Activated T-cell treated with anti-CD3 and anti-CD28 coated beads, Interleukin-2, amount 50 U/mL, for 1 hour (primary cell): ENCODE results near the gene SF3B2.
A peak's percentile ranks its signal among the peaks of the same experiment; 100 is the strongest.

Experiments
- DNase-seq: peaks from one replicate; pipeline ENCODE4 v3.0.0-alpha.2; 2020

The SF3B2 gene

GRCh38 chr11:66051371-66051765, 796 bp upstream of the SF3B2 start:
- no peak for DNase-seq

- DNase-seq: no peak
These were observed 459 bp downstream of the SF3B2 start for GRCh38 chr11:66052664-66052982.

GRCh38 chr11:66055021-66055420, 2.9 kb downstream of the SF3B2 start:
- DNase-seq: no peak

GRCh38 chr11:66056501-66056900, 4.3 kb downstream of the SF3B2 start:
- no peak for DNase-seq

- DNase-seq: no peak
These were observed 8.0 kb downstream of the SF3B2 start for GRCh38 chr11:66059966-66060680.

- no peak for DNase-seq
These were observed 9.1 kb downstream of the SF3B2 start for GRCh38 chr11:66061268-66061667.

GRCh38 chr11:66062408-66062807, 10.2 kb downstream of the SF3B2 start:
- DNase-seq: no peak

GRCh38 chr11:66063900-66064299, 11.7 kb downstream of the SF3B2 start:
- no peak for DNase-seq

- DNase-seq: no peak
These were observed 12.4 kb downstream of the SF3B2 start for GRCh38 chr11:66064571-66064970.

GRCh38 chr11:66066751-66067150, 14.6 kb downstream of the SF3B2 start:
- DNase-seq: peak; percentile 12

GRCh38 chr11:66067640-66068039, 15.5 kb downstream of the SF3B2 start:
- DNase-seq: no peak

GRCh38 chr11:66068154-66068821, 16.1 kb downstream of the SF3B2 start:
- peak; percentile 78 for DNase-seq

- peak; percentile 54 for DNase-seq
These were observed 17.0 kb downstream of the SF3B2 start for GRCh38 chr11:66068923-66069714.

GRCh38 chr11:66069715-66070603, 17.8 kb downstream of the SF3B2 start, which contains the start of gene PACS1:
Gene PACS1 (plus strand): TSS chr11:66070272. CDS start chr11:66070487, 215 bp downstream.
- peak; percentile 85 for DNase-seq

- DNase-seq: peak; percentile 46
These were observed 18.6 kb downstream of the SF3B2 start for GRCh38 chr11:66070604-66071380.

GRCh38 chr11:66071381-66071801, 19.2 kb downstream of the SF3B2 start:
- DNase-seq: no peak

- no peak for DNase-seq
These were observed 19.9 kb downstream of the SF3B2 start for GRCh38 chr11:66072081-66072480.

- DNase-seq: no peak
These were observed 20.4 kb downstream of the SF3B2 start for GRCh38 chr11:66072518-66072917.

- DNase-seq: no peak
These were observed 21.5 kb downstream of the SF3B2 start for GRCh38 chr11:66073669-66074068.

- DNase-seq: no peak
These were observed 23.1 kb downstream of the SF3B2 start for GRCh38 chr11:66075273-66075672.

- no peak for DNase-seq
These were observed 24.4 kb downstream of the SF3B2 start for GRCh38 chr11:66076561-66076960.

- no peak for DNase-seq
These were observed 25.8 kb downstream of the SF3B2 start for GRCh38 chr11:66077927-66078326.
